ENCODE data around the gene PTPRN2. TPM values are rescaled to one million over a fixed set of nuclear protein-coding genes. Genes with fewer than 3 reads are reported as not detected.

PTPRN2 gene
- total and polyA plus RNA-seq, 2 donors (not counting 3 experiments of a cell fraction or from before 2014, with no cell fraction given): 0.62 to 0.88 TPM

DNA sequence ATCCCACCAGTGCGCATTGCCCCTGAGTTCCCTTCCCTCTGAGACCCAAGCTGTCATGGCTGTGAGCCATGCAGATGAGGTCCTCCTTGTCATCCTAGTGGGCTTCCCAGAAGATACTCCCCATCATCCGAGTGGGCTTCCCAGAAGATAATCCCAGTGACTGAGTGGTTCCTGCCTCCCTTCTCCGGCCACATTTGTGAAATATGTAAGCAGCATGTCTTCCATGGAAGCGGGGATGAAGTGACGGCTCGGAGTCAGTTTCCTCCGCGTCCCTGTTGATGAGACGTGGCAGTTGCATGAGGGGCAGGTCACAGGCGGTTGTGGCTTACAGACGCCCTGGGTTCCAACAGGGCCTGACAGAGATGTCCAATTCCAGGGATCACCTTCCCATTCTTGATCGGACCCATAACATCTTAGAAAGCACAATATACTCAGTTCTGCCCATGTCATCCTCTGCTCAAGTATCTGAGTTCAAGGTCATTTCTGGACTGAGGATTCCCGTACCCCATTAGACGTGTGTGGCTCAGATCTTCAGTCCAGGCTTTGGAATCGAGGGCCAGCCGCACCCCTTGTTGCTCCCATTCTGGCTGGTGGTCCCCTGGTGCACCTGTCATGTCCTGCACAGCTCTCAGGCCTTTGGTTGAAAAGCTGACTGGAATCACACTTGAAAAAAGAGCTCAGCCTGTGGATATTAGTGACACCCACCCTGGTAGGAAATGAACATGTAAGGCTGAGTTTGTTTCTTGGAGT lies 166.9 kb downstream of the PTPRN2 start:
- no peaks in the 10 kb centered on the region for H3K27me3 ChIP-seq (ENCODE audit: control insufficient read depth in 2 of 2, insufficient read depth in 2 of 2, low read length in 2 of 2)
- H3K79me2 ChIP-seq (ENCODE audit: control insufficient read depth, insufficient read depth, low read length): no peaks in the 10 kb centered on the region
- BruUV-seq (replicated peaks): no TSS peak
- H2AFZ ChIP-seq (ENCODE audit: low read depth, low read length): no peak overlapping the region
- POLR2A ChIA-PET: no interaction called here
- FAIRE-seq: no peak
- no peak overlapping the region for H3K4me3 ChIP-seq (replicated peaks in 1 of 3; ENCODE audit: insufficient read depth in 1 of 3, low read depth in 1 of 3, low read length in 3 of 3)
- no peaks in the 10 kb centered on the region for H3K4me1 ChIP-seq (ENCODE audit: control insufficient read depth, extremely low read depth, insufficient read depth, low read length)
- TF ChIP-seq JUN (IDR thresholded peaks at IDR 0.05; ENCODE audit: borderline replicate concordance, insufficient read depth, insufficient read length, low read depth) (no peak), GATA2 (IDR thresholded peaks at IDR 0.05; ENCODE audit: insufficient read depth, insufficient read length, low read depth, low read length) (no peak), POLR2A (IDR thresholded peaks at IDR 0.05; ENCODE audit: low read depth, low read length) (no peak), FOS (IDR thresholded peaks at IDR 0.05; ENCODE audit: borderline replicate concordance, insufficient read depth, low read length) (no peak), MYC (IDR thresholded peaks at IDR 0.05; ENCODE audit: low read depth, low read length) (no peak), MAX (IDR thresholded peaks at IDR 0.05; ENCODE audit: insufficient read depth, insufficient read length) (no peak), EZH2 (IDR thresholded peaks at IDR 0.05; ENCODE audit: borderline replicate concordance, low read depth, low read length, severe bottlenecking) (no peak), POLR2AphosphoS5 (IDR thresholded peaks at IDR 0.05; ENCODE audit: insufficient read depth, low read depth, low read length) (no peak), CTCF (IDR thresholded peaks at IDR 0.05; ENCODE audit: extremely low read depth in 1 of 2, insufficient read depth in 1 of 2, low read depth in 1 of 2, low read length in 2 of 2) (no peak)
- DNase-seq (ENCODE audit: low read depth, low spot score): no peak
- H3K36me3 ChIP-seq (ENCODE audit: control insufficient read depth in 2 of 2, extremely low read depth in 1 of 2, insufficient read depth in 2 of 2, low read length in 2 of 2): no peaks in the 10 kb centered on the region
- intact Hi-C loops (cut with micrococcal nuclease): no loop called here
- H4K20me1 ChIP-seq (replicated peaks; ENCODE audit: control insufficient read depth, extremely low read depth, insufficient read depth, low read length): no peaks in the 10 kb centered on the region
- dilution Hi-C loops (cut with MboI; ENCODE audit: extremely low pct_ligation_motif_present, low sequenced_read_pairs): no loop called here
- peaks cover 17% of the 10 kb centered on the region for H3K9me3 ChIP-seq (replicated peaks; ENCODE audit: control insufficient read depth, insufficient read depth, low read length)
- no peak overlapping the region for H3K9ac ChIP-seq (replicated peaks; ENCODE audit: extremely low read depth, insufficient read depth, low read length)
- no peaks in the 10 kb centered on the region for H3K9me1 ChIP-seq (replicated peaks; ENCODE audit: control insufficient read depth, extremely low read depth, insufficient read depth, low read length)
- H3K4me2 ChIP-seq (ENCODE audit: insufficient read depth, low read length): no peak overlapping the region
- no peak overlapping the region for H3K27ac ChIP-seq (ENCODE audit: insufficient read depth, low read depth, low read length)
- CTCF ChIA-PET: no interaction called here

Data from endothelial cell of umbilical vein (primary cell).